Stimulated activated CD4-positive, alpha-beta T cell treated with anti-CD3 and anti-CD28 coated beads, Interleukin-2, amount 100 ng/mL, for 48 hours (primary cell): ENCODE data around the gene NR2C2.
"Not testable (repeated sequence)": the region's sequence is repeated elsewhere in the genome, so short reads cannot be mapped to it uniquely, and the experiment has no call there.

ENCODE experiments used
- DNase-seq, 2 donors: peaks; one replicate each; pipeline ENCODE4 v3.0.0-alpha.2; 2020

The NR2C2 gene

DNA sequence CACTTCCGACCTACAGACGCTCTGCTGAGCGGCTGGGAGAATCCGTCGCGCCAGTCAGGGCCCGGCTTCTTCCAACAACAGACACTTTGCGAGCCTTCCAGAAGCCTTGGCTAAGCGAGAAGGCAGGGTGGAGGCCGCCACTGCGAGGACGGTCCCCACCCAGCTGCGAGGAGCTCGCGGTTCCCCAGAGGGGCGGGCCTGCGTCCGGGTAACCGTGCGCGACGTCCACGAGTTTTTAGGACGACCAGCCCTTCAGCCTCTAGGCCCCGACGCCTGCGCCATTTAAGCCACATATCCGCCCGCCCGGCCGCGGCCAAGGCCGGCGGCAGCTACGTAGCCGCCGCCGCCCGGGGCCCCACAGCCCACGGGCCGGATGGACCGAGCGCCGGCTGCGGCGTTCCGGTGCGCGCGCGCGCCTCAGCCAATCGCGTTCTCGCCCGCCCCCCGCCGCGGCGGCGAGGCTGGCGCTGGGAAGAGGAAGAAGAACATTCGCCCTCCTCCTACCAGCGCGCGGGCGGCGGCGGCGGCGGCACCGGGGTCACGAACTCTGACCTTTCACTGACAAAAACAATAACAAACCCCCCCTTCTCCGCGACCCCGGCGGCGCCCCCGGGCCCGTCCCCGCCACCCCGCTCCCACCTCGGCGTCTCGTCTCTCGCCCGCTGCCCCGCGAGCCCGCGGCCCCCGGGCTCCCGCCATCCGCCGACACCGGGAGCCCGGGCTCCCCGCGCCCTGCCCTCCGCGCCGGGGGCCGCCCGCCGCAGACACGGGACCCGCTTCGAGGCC, at the start of gene NR2C2:
Gene NR2C2 (plus strand): TSS at position 484 of the 786 bp plus-strand sequence. CDS start 56,332 bp downstream, outside the sequence.
- DNase-seq = peak; percentile 78 to 82

GRCh38 chr3:14898929-14899328, 48.5 kb upstream of the NR2C2 start:
- DNase-seq = no peak

DNA sequence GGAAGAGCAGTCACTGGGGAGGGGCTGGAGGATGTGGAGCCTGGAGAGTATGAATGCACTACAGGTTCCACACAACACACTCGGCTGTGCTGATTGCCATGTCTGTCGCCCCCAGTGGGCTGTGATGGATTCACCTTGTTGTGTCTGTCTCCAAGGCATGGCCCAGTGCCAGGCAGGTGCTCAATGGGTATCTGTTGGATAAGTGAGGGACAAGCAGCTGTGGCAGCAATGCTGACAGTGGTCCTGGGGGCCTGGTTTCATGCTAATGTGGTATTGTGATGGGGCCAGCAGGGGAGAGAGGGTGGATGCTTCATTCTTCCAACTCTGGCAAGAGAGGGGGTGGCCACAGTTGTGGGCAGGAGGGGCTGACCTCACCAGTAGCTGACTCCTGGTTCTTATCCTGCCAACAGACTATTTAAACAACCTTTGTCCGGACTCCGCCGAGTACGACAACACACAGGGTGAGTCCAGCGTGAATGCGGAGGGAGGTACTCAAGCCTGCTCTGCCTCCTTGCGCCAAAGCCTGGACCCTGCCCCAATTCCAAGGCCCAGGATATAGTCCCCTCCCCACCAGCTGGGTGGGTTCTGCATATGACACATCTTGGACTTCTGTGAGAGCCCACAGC, 47.3 kb upstream of the NR2C2 start:
- DNase-seq = no peak

- DNase-seq = no peak
Measured at GRCh38 chr3:14900881-14901873, 46.2 kb upstream of the NR2C2 start.

GRCh38 chr3:14902719-14903118, 44.7 kb upstream of the NR2C2 start:
- DNase-seq = no peak

DNA sequence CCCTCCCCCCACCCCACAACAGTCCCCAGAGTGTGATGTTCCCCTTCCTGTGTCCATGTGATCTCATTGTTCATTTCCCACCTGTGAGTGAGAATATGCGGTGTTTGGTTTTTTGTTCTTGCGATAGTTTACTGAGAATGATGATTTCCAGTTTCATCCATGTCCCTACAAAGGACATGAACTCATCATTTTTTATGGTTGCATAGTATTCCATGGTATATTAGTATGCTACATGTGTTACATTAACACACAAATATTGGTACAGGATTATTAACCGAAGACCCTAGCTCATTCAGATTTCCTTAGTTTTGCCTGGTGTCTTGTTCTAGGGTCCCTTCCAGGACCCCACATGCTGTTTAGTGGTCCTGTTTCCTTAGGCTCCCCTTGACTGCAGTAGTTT, 43.9 kb upstream of the NR2C2 start:
- not testable (repeated sequence) for DNase-seq

- no peak for DNase-seq
Measured at GRCh38 chr3:14905055-14905657, 42.2 kb upstream of the NR2C2 start.

GRCh38 chr3:14906355-14906971, 40.9 kb upstream of the NR2C2 start:
- no peak for DNase-seq

- no peak for DNase-seq
Measured at GRCh38 chr3:14907043-14907966, 40.1 kb upstream of the NR2C2 start.

DNA sequence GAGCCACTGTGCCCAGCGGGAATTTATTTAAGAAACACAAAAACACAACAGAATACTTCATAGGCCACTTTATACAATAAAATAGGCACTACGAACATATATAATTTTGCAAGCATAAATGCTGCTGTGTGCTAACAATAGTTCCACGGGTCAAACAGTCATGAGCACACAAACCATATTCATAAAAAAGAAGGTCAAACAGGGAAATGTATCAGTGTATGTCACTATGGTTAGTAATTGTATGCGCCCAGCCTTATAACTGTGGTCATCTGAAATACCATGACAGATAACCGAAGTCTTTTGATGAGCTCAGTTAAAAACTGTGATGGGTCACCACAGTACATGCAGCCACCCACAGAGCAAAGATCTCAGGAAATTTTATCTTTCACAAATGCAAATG, 38.1 kb upstream of the NR2C2 start:
- DNase-seq = no peak

- no peak for DNase-seq
Measured at GRCh38 chr3:14911651-14912050, 35.7 kb upstream of the NR2C2 start.

DNA sequence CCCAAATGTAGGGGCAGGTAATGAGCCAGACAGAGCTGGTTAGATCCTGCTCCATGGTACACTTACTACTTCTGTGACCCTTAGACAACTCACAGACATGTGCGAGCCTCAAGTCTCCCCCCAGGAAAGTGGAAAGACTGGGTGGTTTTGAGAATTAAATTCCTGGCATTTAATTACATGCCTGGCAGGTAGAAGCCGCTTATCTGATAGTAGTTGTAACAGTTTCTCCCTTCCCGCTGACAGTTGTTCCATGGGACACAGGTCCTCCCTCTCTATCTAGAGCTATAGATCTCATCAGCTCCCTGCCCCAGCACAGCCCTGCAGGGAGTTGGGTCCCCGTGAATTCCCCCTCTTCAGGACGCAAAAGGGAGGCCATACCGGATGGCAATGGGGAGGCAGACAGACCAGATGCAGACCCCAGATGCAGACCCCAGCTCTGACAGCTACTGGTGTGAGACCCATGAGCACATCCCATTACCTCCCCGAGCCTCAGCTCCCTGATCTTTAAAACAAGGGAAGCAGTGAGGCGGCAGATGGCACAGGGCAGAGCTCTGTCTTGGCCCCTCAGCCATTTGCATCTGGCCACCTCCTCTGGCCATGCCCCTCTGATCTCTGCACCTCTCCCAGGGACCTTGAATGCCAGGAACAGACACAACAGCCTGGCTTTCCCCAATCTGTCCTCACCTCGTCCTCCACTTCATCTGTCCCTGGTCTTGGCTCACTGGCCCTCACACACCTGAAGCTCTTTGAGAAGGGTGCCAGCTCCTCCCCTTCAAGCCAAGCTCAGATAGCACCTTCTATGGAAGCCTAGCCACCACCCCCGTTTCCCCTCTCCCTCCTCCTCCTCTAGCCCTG, 34.1 kb upstream of the NR2C2 start:
- no peak for DNase-seq

GRCh38 chr3:14913926-14914778, 33.2 kb upstream of the NR2C2 start:
- DNase-seq = no peak

GRCh38 chr3:14914779-14915117, 32.6 kb upstream of the NR2C2 start:
- DNase-seq = no peak

DNA sequence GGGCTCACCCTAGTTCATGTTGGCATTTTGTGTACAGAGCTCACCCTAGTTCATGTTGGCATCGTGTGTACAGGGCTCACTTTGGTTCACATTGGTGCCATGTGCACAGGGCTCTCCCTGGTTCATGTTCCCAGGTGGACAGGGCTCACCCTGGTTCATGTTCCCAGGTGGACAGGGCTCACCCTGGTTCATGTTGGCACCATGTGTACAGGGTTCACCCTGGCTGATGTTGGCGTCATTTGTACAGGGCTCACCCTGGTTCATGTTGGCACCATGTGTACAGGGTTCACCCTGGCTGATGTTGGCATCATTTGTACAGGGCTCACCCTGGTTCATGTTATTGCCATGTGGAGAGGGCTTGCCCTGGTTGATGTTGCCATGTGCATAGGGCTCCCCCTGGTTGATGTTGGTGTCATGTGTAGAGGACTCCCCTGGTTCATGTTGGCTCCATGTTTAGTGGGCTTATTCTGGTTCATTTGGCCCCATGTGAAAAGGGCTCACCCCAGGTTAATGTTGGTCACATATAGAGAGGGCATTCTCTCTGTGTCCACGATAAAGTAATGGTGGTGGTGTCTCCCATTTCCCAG, 31.7 kb upstream of the NR2C2 start:
- DNase-seq = no peak

DNA sequence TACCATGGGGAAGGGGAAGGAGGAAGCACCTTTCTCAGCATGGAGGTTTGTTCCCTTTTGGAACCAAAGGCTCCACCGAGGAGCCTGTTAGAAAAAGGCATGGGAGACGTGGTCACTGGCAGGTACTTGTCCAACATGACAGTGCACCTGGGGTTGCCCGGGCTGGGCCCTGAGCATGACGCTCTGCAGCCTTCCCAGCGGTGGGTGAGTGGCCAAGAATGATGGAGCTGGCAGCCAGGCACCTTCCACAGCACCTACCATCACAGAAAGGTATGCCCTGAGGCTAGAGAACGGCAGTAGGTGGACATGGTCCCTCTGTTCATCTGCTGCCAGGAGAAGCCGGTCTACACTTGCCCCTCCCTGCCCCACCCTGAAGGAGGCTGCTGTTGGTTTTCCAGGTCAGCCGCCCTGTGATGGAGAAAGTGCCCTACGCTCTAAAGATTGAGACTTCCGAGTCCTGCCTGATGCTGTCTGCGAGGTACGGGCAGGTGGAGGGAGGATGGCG, 29.0 kb upstream of the NR2C2 start:
- no peak for DNase-seq

DNA sequence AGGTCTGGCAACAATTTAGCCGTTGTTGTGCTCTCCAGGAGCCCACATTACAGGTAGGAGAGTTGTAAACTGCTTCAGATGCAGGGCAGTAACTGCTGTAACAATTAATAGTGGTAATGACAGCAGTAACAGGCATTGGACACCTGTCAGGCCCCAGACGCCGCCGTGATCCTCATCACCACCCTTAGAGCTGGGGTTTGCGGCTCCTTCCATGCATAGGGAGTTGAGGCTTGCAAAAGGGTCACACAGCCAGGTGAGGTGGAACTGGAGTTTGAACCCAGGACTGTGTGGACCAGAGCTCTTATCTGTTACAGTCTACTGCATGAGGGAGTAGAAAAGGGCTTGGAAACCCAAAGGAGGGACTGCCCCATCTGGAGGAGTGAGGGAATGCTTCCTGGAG, 26.8 kb upstream of the NR2C2 start:
- no peak for DNase-seq

DNA sequence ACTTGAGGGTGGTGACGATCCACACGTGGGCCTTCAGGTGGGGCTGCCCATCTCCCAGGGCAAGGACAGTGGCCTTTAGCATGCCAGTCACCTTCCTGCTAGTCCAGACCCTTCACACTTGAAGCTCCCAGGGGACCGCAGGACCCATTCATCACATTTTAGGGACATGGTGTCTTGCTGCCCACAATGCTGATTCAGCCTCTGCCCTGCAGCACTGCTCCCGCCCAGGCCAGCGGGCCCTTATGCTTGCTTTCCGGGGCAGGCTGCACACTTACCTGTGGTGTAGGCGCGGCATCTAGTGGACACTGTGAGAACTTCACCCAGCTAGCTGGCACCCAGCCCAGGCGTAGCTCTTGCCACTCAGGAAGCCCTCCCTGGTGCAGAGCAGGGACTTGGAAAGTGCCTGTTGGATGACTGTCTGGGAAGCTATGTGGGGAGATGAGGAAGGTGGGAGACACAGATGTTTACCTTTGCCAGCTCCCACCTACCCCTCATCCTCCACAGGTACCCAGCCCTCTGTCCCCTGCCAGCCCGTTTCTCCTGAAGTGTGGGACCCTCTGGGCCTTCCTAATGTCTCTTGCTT, 26.3 kb upstream of the NR2C2 start:
- peak; percentile 77 to 83 for DNase-seq
